ENCODE data around the gene PIGZ. TPM values are rescaled to one million over a fixed set of nuclear protein-coding genes. Genes with fewer than 3 reads are reported as not detected.
A peak's percentile ranks its signal among the peaks of the same experiment; 100 is the strongest.

The PIGZ gene, protein sequence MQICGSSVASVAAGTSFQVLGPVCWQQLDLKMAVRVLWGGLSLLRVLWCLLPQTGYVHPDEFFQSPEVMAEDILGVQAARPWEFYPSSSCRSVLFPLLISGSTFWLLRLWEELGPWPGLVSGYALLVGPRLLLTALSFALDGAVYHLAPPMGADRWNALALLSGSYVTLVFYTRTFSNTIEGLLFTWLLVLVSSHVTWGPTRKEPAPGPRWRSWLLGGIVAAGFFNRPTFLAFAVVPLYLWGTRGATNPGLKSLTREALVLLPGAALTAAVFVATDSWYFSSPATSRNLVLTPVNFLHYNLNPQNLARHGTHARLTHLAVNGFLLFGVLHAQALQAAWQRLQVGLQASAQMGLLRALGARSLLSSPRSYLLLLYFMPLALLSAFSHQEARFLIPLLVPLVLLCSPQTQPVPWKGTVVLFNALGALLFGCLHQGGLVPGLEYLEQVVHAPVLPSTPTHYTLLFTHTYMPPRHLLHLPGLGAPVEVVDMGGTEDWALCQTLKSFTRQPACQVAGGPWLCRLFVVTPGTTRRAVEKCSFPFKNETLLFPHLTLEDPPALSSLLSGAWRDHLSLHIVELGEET
- total RNA-seq: 1 to 10 TPM; 1.4 to 1.7 TPM
- polyA plus RNA-seq: 1 to 10 TPM in 1 of 2 donors, under 1 TPM in 1; 0.99 to 2.4 TPM

DNA sequence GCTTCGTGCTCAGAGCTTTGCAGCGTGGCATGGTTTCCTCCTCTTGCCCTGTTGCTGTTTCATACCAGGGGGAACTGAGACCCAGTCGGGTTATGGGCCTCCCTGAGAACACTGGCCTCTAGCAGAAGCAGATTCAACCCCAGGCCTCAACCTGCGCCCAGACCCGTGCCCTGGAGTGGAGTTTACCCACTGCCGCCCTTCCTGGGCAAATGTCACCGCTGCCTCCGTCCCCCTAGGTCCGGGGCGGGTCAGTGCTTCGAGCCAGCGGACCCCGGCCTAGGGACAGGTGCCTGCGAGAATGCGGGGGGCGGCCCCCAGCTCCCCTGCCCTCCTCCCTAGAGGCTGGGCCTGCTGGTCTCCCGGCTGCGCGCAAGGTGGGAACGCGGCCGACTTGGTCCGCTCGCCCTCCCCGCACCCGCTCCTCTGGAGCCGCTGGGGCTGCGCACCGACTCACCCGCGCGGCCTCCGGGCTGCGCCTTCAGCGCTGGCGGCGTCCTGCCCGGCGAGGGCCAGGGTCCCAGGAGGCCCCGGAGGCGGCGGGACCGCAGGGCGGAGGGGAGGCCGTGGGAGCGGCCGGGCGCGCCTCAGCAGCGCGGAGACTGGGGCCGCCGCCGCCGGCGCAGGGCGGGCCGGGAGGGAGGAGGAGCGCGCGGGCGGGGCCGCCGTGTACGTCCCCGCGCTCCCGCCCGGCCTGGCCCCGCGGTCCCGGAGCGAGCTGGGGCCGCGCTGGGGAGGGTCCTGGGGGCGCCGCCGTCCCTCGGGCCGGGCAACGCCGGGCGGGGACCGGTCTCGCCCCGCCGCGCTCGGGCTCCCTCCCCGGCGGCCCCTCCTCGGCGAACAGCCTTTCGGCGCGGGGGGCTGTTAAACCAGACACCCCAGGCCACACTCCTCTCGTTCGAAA is at the start of gene PIGZ:
TSS of gene PIGZ (minus strand) at position 601 of the 901 bp plus-strand sequence. CDS start 16,802 bp downstream, outside the sequence.
- peak; percentile 59 for DNase-seq (ENCODE audit: low spot score)
- Histone ChIP-seq H3K36me3 (ENCODE audit: control insufficient read depth in 4 of 4, insufficient read depth in 3 of 4, low read depth in 1 of 4, low read length in 3 of 4) (no peaks in the 10 kb centered on the region), H3K27ac (ENCODE audit: low read depth in 1 of 2, low read length in 2 of 2) (peak within 1 kb of the TSS in 1 of 2 donors; percentile 28), H3K27me3 (ENCODE audit: control insufficient read depth in 4 of 4, insufficient read depth in 4 of 4, low read length in 3 of 4) (no peaks in the 10 kb centered on the region), H3K4me1 (ENCODE audit: control insufficient read depth in 4 of 4, insufficient read depth in 4 of 4, low read length in 3 of 4) (peaks cover 0 to 16% (median 10%) of the 10 kb centered on the region in 4 donors), H3K4me3 (ENCODE audit: low read depth in 1 of 3, low read length in 3 of 3) (peak within 1 kb of the TSS; percentile 59 to 96 (median 82)), H3K9me3 (ENCODE audit: control insufficient read depth in 4 of 4, low read length in 3 of 4) (no peaks in the 10 kb centered on the region), H3K9ac (ENCODE audit: low read depth in 1 of 2, low read length in 2 of 2) (peak within 1 kb of the TSS in 1 of 2 donors; percentile 47)
- TF ChIP-seq RXRA (IDR thresholded peaks at IDR 0.05): no peak
- TF ChIP-seq FOXA2 (IDR thresholded peaks at IDR 0.05): no peak
- TF ChIP-seq RAD21 (IDR thresholded peaks at IDR 0.05): no peak
- TF ChIP-seq, protein P1, sequence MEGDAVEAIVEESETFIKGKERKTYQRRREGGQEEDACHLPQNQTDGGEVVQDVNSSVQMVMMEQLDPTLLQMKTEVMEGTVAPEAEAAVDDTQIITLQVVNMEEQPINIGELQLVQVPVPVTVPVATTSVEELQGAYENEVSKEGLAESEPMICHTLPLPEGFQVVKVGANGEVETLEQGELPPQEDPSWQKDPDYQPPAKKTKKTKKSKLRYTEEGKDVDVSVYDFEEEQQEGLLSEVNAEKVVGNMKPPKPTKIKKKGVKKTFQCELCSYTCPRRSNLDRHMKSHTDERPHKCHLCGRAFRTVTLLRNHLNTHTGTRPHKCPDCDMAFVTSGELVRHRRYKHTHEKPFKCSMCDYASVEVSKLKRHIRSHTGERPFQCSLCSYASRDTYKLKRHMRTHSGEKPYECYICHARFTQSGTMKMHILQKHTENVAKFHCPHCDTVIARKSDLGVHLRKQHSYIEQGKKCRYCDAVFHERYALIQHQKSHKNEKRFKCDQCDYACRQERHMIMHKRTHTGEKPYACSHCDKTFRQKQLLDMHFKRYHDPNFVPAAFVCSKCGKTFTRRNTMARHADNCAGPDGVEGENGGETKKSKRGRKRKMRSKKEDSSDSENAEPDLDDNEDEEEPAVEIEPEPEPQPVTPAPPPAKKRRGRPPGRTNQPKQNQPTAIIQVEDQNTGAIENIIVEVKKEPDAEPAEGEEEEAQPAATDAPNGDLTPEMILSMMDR (IDR thresholded peaks at IDR 0.05; ENCODE audit: low read depth, low read length, missing input control): no peak
- TF ChIP-seq TAF1 (conservative IDR thresholded peaks at IDR 0.05): no peak
- no peak for TF ChIP-seq FOXA1 (IDR thresholded peaks at IDR 0.05)
- no peak for TF ChIP-seq HNF4A (conservative IDR thresholded peaks at IDR 0.05)
- no peak for TF ChIP-seq GABPA (IDR thresholded peaks at IDR 0.05 in 1 of 2, conservative IDR thresholded peaks at IDR 0.05 in 1 of 2)
- WGBS: 2% methylated on average over 98 of the region's 98 CpGs

DNA sequence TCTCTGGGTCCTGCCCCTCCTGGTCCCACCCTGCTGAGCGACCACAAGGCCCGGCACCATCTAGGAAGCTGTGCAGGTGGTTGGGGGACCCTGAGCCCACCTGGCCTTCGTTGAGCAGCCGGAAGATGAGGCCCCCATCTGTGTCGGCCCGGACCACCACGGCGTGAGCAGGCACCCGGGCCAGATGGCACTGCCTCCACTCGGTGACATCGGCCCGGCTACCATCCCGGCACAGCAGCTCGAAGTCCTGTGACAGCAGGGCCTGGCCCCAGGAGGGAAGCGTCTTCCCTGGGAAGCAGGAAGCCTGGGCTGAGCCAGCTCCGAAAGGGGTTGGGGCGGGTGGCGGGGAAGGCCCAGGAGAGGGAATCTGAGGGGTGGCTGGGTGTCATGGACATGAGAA is 48.4 kb upstream of the PIGZ start:
- H3K9me3 ChIP-seq (ENCODE audit: control insufficient read depth in 4 of 4, low read length in 3 of 4): no peaks in the 10 kb centered on the region
- H3K27me3 ChIP-seq (ENCODE audit: control insufficient read depth in 4 of 4, insufficient read depth in 4 of 4, low read length in 3 of 4): no peaks in the 10 kb centered on the region
- no peak for DNase-seq (ENCODE audit: low spot score)
- TF ChIP-seq NR2F2 (IDR thresholded peaks at IDR 0.05) (no peak), RAD21 (IDR thresholded peaks at IDR 0.05) (no peak), RXRA (IDR thresholded peaks at IDR 0.05) (no peak), HNF4G (IDR thresholded peaks at IDR 0.05) (no peak)
- TF ChIP-seq, protein P2, sequence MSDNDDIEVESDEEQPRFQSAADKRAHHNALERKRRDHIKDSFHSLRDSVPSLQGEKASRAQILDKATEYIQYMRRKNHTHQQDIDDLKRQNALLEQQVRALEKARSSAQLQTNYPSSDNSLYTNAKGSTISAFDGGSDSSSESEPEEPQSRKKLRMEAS (IDR thresholded peaks at IDR 0.05): no peak
- TF ChIP-seq, protein P3, sequence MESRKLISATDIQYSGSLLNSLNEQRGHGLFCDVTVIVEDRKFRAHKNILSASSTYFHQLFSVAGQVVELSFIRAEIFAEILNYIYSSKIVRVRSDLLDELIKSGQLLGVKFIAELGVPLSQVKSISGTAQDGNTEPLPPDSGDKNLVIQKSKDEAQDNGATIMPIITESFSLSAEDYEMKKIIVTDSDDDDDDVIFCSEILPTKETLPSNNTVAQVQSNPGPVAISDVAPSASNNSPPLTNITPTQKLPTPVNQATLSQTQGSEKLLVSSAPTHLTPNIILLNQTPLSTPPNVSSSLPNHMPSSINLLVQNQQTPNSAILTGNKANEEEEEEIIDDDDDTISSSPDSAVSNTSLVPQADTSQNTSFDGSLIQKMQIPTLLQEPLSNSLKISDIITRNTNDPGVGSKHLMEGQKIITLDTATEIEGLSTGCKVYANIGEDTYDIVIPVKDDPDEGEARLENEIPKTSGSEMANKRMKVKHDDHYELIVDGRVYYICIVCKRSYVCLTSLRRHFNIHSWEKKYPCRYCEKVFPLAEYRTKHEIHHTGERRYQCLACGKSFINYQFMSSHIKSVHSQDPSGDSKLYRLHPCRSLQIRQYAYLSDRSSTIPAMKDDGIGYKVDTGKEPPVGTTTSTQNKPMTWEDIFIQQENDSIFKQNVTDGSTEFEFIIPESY (IDR thresholded peaks at IDR 0.05): no peak
- H3K4me3 ChIP-seq (ENCODE audit: low read depth in 1 of 3, low read length in 3 of 3): no peak overlapping the region
- no peaks in the 10 kb centered on the region for H3K4me1 ChIP-seq (ENCODE audit: control insufficient read depth in 4 of 4, insufficient read depth in 4 of 4, low read length in 3 of 4)
- WGBS: 97% methylated on average over 18 of the region's 18 CpGs
- H3K36me3 ChIP-seq (ENCODE audit: control insufficient read depth in 4 of 4, insufficient read depth in 3 of 4, low read depth in 1 of 4, low read length in 3 of 4): no peaks in the 10 kb centered on the region
- H3K9ac ChIP-seq (ENCODE audit: low read depth in 1 of 2, low read length in 2 of 2): no peak overlapping the region
- no peak overlapping the region for H3K27ac ChIP-seq (ENCODE audit: low read depth in 1 of 2, low read length in 2 of 2)
